Hematopoietic multipotent progenitor cell treated with erythropoietin and hydrocortisone succinate and interleukin-3 and kit ligand, for 15 days (in vitro differentiated cells): Measurements from ENCODE around the gene EPOP.
"Not testable (repeated sequence)": the region's sequence is repeated elsewhere in the genome, so short reads cannot be mapped to it uniquely, and the experiment has no call there.

Source experiments
- DNase-seq: peaks from one replicate; pipeline ENCODE4 v3.0.0-alpha.2; 2015; ENCODE audit warnings: low spot score

EPOP gene

GRCh38 chr17:38673707-38674013 is 1.1 kb downstream of the EPOP start:
- no peak for DNase-seq

GRCh38 chr17:38672788-38673706 is 1.7 kb downstream of the EPOP start:
- DNase-seq: no peak

- DNase-seq: no peak
These were observed 2.6 kb downstream of the EPOP start for GRCh38 chr17:38671939-38672720.

- no peak for DNase-seq
These were observed 5.2 kb downstream of the EPOP start for GRCh38 chr17:38669520-38669919.

GRCh38 chr17:38667787-38668122 is 7.0 kb downstream of the EPOP start:
- no peak for DNase-seq

GRCh38 chr17:38667099-38667786 is 7.5 kb downstream of the EPOP start:
- peak; percentile 50 for DNase-seq

- DNase-seq: no peak
These were observed 10.7 kb downstream of the EPOP start for GRCh38 chr17:38663964-38664644.

GRCh38 chr17:38663125-38663751 is 11.5 kb downstream of the EPOP start:
- DNase-seq: no peak

- DNase-seq: no peak
These were observed 14.4 kb downstream of the EPOP start for GRCh38 chr17:38660097-38661025.

- no peak for DNase-seq
These were observed 15.3 kb downstream of the EPOP start for GRCh38 chr17:38659415-38659814.

- no peak for DNase-seq
These were observed 15.9 kb downstream of the EPOP start for GRCh38 chr17:38658741-38659345.

GRCh38 chr17:38657824-38658740 is 16.7 kb downstream of the EPOP start:
- DNase-seq: no peak

- DNase-seq: no peak
These were observed 17.6 kb downstream of the EPOP start for GRCh38 chr17:38656959-38657823.

GRCh38 chr17:38654411-38655398 is 20.1 kb downstream of the EPOP start:
- DNase-seq: no peak

- no peak for DNase-seq
These were observed 21.1 kb downstream of the EPOP start for GRCh38 chr17:38653679-38654078.

GRCh38 chr17:38653230-38653629 is 21.5 kb downstream of the EPOP start:
- DNase-seq: no peak

GRCh38 chr17:38650653-38651173 is 24.0 kb downstream of the EPOP start:
- not testable (repeated sequence) for DNase-seq
